Gastrocnemius medialis (tissue), 4 donors: Measurements from ENCODE around the gene HMX1. TPM values are rescaled to one million over a fixed set of nuclear protein-coding genes. Genes with fewer than 3 reads are reported as not detected.

Experiments used
- ATAC-seq, 2 donors: fragments of 150-250 bp; one replicate each; pipeline ENCODE4 v1.9.1; 2016
- DNase-seq, 2 donors: peaks; one replicate each; pipeline ENCODE4 v3.0.0-alpha.2; 2019
- H3K27ac ChIP-seq, 4 donors: fragments of 200-600 bp; sonication (generic); 1 replicate in 1 of 4; 2 replicates in 3 of 4; pipeline ENCODE4 v1.5.1; 2016 to 2018; ENCODE audit warnings: mild to moderate bottlenecking in 2 of 4, moderate library complexity in 1 of 4
- H3K27me3 ChIP-seq, 3 donors: fragments of 200-600 bp; sonication (generic) in 2 of 3; 1 replicate in 1 of 3; 2 replicates in 2 of 3; pipeline versions ENCODE4 v1.5.1 to v1.6.0; 2016 to 2019; ENCODE audit warnings: mild to moderate bottlenecking in 1 of 3, moderate library complexity in 1 of 3
- H3K36me3 ChIP-seq, 2 donors: fragments of 200-600 bp; sonication (generic) in 1 of 2; one replicate each; pipeline ENCODE4 v1.5.1; 2017 to 2018
- H3K4me1 ChIP-seq, 2 donors: fragments of 200-600 bp; sonication (generic) in 1 of 2; one replicate each; pipeline ENCODE4 v1.5.1; 2016 to 2017; ENCODE audit warnings: mild to moderate bottlenecking in 2 of 2
- H3K4me3 ChIP-seq, 4 donors: fragments of 200-600 bp; sonication (generic) in 3 of 4; 1 replicate in 1 of 4; 2 replicates in 3 of 4; pipeline ENCODE4 v1.5.1; 2016 to 2019; ENCODE audit warnings: mild to moderate bottlenecking in 2 of 4
- H3K9me3 ChIP-seq, 3 donors: fragments of 200-600 bp; sonication (generic) in 2 of 3; 1 replicate in 1 of 3; 2 replicates in 2 of 3; pipeline ENCODE4 v1.5.1; 2016 to 2019
- POLR2A ChIP-seq, 2 donors: fragments of 450-650 bp; IDR thresholded peaks; one replicate each; pipeline ENCODE4 v1.6.1; 2017; ENCODE audit warnings: antibody characterized with exemption in 2 of 2, mild to moderate bottlenecking in 2 of 2, moderate library complexity in 2 of 2
- in situ Hi-C, 4 donors: fragments of 200-750 bp; cut with MboI; loops; one replicate each; pipeline versions ENCODE4 v1.15.0 to v1.8.0; 2017; ENCODE audit warnings: low sequenced_read_pairs in 4 of 4
- intact Hi-C: fragments of 100-400 bp; cut with DNase I; formaldehyde crosslinking; loops from one replicate; pipeline ENCODE4 v1.15.1; 2023; ENCODE audit warnings: low total_unique reads
- total RNA-seq, 4 donors: library from RNA; depleted of rRNA; stranded (reverse); fragments of >200 nt; gene quantifications; one replicate each; pipeline versions ENCODE4 v1.1.0 to v1.2.3, GENCODE V29; 2016
- TF ChIP-seq, protein P1 (sequence below), 5 experiments: fragments of 450-650 bp in 3 of 5; fragments of 200-600 bp in 2 of 5; sonication (generic) in 2 of 5; IDR thresholded peaks in 4 of 5; conservative IDR thresholded peaks in 1 of 5; 1 replicate in 4 of 5; 2 replicates in 1 of 5; pipeline ENCODE4 v1.5.1; 2016 to 2019; ENCODE audit warnings: antibody characterized with exemption in 5 of 5, mild to moderate bottlenecking in 3 of 5, moderate library complexity in 3 of 5

HMX1 gene
- total RNA-seq, 4 donors from 2014 or later: not detected

DNA sequence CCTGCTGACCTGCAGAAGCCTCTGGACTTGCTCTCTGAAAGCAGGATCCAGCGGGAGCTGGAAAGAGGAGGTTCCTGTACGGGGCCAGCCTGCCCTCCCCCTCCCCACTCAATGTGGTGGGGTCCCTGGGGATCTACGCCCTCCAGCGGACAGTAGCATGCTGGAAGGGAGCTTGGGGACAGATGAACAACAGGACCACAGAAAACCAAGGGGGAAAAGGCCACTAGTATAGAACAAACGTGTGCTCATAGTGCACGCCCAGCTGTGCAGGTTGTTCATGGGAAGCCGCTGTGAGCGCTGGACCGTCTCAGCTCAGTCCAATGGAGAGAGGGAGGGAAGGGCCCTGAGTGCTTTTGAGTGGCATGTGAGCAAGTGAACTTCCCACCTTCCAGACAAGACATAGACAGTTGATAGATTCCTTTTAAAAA lies 15.8 kb downstream of the HMX1 start:
- H3K36me3 ChIP-seq: no peaks in the 10 kb centered on the region
- no peak overlapping the region for H3K27ac ChIP-seq
- DNase-seq (no peak), ATAC-seq (no peak)
- in situ Hi-C loops: no loop called here
- peaks cover 65 to 90% (median 66%) of the 10 kb centered on the region in 3 donors for H3K27me3 ChIP-seq
- no peaks in the 10 kb centered on the region for H3K9me3 ChIP-seq
- intact Hi-C loops: no loop called here
- H3K4me1 ChIP-seq: no peaks in the 10 kb centered on the region
- H3K4me3 ChIP-seq: no peak overlapping the region
- TF ChIP-seq, protein P1, sequence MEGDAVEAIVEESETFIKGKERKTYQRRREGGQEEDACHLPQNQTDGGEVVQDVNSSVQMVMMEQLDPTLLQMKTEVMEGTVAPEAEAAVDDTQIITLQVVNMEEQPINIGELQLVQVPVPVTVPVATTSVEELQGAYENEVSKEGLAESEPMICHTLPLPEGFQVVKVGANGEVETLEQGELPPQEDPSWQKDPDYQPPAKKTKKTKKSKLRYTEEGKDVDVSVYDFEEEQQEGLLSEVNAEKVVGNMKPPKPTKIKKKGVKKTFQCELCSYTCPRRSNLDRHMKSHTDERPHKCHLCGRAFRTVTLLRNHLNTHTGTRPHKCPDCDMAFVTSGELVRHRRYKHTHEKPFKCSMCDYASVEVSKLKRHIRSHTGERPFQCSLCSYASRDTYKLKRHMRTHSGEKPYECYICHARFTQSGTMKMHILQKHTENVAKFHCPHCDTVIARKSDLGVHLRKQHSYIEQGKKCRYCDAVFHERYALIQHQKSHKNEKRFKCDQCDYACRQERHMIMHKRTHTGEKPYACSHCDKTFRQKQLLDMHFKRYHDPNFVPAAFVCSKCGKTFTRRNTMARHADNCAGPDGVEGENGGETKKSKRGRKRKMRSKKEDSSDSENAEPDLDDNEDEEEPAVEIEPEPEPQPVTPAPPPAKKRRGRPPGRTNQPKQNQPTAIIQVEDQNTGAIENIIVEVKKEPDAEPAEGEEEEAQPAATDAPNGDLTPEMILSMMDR (IDR thresholded peaks at IDR 0.05 in 4 of 5, conservative IDR thresholded peaks at IDR 0.05 in 1 of 5): no peak
- TF ChIP-seq POLR2A (IDR thresholded peaks at IDR 0.05): no peak

DNA sequence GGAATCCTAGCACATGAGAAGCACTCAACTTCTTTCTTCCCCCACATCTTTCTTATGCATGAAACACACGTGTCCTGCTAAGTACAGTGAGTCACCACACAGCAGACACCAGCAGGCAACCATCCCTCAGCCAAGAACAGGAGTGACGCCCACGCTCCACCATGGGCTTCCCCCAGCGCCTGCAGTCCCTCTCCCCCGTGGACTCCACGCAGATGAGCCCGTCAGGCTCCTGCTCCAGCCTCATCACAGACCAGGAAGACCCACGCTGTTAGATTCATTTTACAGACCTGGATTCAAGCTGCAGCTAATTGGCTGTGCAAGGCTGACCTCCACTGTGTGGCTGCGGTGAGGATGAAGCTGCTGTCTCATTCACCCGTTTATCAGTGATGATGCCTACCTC lies 16.7 kb downstream of the HMX1 start:
- DNase-seq: no peak
- intact Hi-C loops: no loop called here
- TF ChIP-seq POLR2A (IDR thresholded peaks at IDR 0.05): no peak
- TF ChIP-seq, protein P1 (IDR thresholded peaks at IDR 0.05 in 4 of 5, conservative IDR thresholded peaks at IDR 0.05 in 1 of 5): no peak
- no peaks in the 10 kb centered on the region for H3K36me3 ChIP-seq
- H3K27me3 ChIP-seq: peaks cover 58 to 82% (median 65%) of the 10 kb centered on the region in 3 donors
- no peak for ATAC-seq
- no peak overlapping the region for H3K4me3 ChIP-seq
- in situ Hi-C loops: no loop called here
- H3K27ac ChIP-seq: no peak overlapping the region
- H3K9me3 ChIP-seq: no peaks in the 10 kb centered on the region
- H3K4me1 ChIP-seq: no peaks in the 10 kb centered on the region

DNA sequence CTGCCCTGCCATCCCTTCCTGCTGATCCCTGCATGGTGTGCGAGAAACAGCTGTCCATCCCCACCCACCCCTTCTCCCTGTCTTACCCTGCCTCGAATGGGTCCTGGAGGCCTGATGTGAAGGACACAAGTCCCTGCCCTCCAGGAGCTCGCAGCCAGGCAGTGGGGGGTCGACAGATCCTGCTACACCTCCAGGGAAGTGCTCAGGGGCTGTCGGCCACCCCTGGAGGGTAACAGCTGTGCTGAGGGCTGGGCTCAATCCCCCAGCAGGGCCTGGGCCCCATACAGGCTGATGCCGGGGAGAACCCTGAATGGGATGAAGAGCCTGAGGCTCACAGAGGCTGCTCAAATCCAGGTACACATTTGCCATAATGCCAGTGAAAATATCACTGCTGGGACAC lies 17.6 kb downstream of the HMX1 start:
- intact Hi-C loops: no loop called here
- no peak overlapping the region for H3K4me3 ChIP-seq
- H3K36me3 ChIP-seq: no peaks in the 10 kb centered on the region
- TF ChIP-seq POLR2A (IDR thresholded peaks at IDR 0.05): no peak
- TF ChIP-seq, protein P1 (IDR thresholded peaks at IDR 0.05 in 4 of 5, conservative IDR thresholded peaks at IDR 0.05 in 1 of 5): no peak
- in situ Hi-C loops: no loop called here
- no peaks in the 10 kb centered on the region for H3K9me3 ChIP-seq
- no peak overlapping the region for H3K27ac ChIP-seq
- H3K27me3 ChIP-seq: peaks cover 58 to 77% (median 63%) of the 10 kb centered on the region in 3 donors
- DNase-seq (no peak), ATAC-seq (no peak)
- H3K4me1 ChIP-seq: no peaks in the 10 kb centered on the region

DNA sequence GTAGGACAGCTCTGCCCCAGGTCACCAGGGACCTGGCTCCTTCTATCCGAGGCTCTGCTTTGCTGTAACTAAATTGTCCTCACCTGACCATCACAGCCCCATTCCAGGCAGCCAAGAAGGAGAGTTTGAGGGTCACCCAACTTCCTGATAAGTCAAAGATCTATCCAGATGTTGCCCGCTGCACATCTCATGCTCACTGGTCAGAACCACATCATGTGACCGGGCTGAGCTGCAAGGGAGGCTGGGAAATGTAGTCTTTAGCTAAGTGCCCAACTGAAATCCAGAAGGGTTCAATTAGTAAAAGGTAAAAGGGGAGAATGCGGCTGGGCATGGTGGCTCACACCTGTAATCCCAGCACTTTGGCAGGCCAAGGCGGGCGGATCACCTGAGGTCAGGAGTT lies 18.4 kb downstream of the HMX1 start:
- intact Hi-C loops (no loop called here), in situ Hi-C loops (no loop called here)
- ATAC-seq (no peak), DNase-seq (no peak)
- no peaks in the 10 kb centered on the region for H3K36me3 ChIP-seq
- no peaks in the 10 kb centered on the region for H3K9me3 ChIP-seq
- no peak for TF ChIP-seq POLR2A (IDR thresholded peaks at IDR 0.05)
- no peak overlapping the region for H3K4me3 ChIP-seq
- no peaks in the 10 kb centered on the region for H3K4me1 ChIP-seq
- peaks cover 55 to 69% (median 61%) of the 10 kb centered on the region in 3 donors for H3K27me3 ChIP-seq
- H3K27ac ChIP-seq: no peak overlapping the region

DNA sequence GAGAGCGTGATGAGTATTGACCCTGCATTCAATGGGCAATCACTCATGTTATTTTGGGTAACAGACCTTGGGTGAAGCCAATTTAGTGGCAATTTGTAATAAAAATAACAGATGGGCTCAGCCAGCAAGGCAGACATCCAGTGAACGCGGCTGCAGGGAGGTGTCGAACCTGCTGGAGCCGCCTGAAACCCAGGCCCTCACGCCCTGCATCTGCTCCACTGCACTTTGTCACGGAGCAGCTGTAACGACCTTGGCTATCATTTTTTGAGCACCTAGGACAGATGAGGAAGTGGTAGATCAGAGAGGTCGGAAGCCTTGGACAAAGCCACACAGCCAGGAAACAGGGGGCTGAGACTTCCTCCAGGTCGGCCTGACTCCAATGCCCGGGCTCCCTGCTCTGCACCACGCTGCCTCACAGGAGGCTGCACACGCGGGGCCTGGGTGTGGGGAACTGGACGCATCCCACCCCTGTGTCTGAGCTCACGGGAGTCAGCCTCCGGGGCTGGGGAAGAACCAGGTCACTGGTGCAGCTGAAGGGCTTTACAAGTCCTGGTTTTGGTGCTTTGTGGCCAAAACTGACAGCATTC lies 19.4 kb downstream of the HMX1 start:
- in situ Hi-C loops: no loop called here
- Histone ChIP-seq H3K36me3 (no peaks in the 10 kb centered on the region), H3K4me3 (no peak overlapping the region), H3K9me3 (no peaks in the 10 kb centered on the region), H3K27me3 (peaks cover 46 to 64% (median 55%) of the 10 kb centered on the region in 3 donors), H3K27ac (no peak overlapping the region), H3K4me1 (no peaks in the 10 kb centered on the region)
- intact Hi-C loops: no loop called here
- ATAC-seq (no peak), DNase-seq (no peak)
- TF ChIP-seq, protein P1 (IDR thresholded peaks at IDR 0.05 in 4 of 5, conservative IDR thresholded peaks at IDR 0.05 in 1 of 5): no peak
- TF ChIP-seq POLR2A (IDR thresholded peaks at IDR 0.05): no peak
